Activated naive CD4-positive, alpha-beta T cell treated with Interleukin-2 at 50 U/mL for 16 hours (primary cell): ENCODE data around the gene FBLN2.

ENCODE experiments used
- DNase-seq: peaks from one replicate; pipeline ENCODE4 v3.0.0-alpha.2; 2020

Gene FBLN2

DNA sequence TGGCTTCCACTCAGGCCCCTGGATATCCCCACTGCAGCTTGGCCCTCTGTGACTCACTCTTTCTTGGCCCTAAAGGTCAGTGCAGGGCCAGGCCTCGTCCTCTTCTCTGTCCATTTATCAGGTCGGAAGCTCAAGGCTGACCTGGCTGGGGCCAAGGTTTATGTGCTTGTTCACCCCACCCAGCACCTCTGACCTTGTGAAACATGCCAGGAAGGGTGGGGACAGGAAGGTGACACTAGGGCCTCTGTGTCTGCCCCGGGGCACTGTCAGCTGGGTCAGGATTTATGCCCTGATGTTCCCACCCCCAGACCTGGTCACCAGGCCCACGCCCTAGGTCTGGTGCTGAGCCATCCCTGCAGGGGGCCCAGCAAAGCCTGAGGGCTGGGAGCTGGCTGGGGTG lies 103.8 kb downstream of the FBLN2 start:
- DNase-seq = no peak

DNA sequence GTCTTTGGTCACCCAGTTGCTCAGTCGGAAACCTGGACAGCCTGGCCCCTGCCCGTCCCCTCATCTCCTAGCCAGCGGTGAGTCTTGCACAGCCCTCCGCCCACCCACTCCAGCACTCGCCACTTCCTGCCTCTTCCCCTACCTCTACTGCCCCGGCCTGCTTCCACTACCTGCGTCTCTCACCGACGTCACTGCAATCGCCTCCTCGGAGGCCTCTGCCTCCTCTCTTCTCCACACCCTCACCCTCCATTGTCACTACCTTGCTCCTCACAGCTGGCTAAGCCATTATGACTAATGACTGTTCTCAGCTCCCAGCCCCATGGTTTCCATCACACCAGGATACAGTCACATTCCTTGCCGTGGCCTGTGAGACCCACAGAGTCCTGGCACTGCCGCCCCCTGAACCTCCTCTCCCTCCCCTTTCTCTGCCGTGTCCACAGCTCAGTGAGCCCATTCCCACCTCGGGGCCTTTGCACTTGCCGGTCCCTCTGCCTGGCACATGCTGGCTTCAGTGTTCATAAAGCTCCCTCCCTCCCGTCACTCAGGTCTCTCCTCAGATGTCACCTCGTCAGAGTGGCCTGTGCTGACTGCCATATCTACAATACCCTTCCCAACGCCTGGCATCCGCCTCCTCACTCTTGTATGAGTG lies 104.8 kb downstream of the FBLN2 start:
- no peak for DNase-seq

DNA sequence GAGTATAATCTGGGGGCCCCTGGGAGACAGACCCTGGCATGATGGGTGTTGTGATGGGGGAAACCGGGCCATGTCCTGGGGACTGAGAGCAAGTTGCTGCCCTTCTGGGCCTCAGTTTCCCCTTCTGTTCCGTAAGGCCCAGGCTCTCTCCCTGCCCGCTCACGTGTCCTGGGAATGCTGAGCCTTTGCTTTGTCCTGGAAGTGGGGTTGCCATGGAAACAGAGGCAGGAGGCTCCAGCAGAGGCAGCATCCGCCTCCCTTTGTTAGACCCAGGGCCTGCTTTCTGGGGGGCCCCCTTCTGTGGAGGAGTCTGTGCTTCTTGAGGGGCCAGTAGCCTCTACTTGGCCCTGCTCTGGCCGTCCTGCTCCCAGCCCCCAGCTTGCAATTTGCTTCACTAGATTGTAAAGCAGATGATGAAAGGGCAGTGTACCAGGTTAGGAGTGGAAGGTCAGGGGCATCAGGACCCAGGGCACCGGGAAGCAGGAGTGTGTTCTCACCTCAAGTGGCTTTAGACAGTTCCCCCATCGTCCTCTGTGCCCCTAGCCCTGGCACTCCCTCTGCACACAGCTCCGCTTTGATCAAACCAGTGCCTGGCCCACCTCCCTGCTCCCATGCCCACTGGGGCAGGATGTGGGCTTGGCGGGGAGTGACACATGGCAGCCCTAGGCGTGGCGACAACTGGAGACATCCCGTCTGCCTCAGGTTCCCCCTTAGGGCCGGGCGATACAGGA lies 105.6 kb downstream of the FBLN2 start:
- peak; percentile 35 for DNase-seq

DNA sequence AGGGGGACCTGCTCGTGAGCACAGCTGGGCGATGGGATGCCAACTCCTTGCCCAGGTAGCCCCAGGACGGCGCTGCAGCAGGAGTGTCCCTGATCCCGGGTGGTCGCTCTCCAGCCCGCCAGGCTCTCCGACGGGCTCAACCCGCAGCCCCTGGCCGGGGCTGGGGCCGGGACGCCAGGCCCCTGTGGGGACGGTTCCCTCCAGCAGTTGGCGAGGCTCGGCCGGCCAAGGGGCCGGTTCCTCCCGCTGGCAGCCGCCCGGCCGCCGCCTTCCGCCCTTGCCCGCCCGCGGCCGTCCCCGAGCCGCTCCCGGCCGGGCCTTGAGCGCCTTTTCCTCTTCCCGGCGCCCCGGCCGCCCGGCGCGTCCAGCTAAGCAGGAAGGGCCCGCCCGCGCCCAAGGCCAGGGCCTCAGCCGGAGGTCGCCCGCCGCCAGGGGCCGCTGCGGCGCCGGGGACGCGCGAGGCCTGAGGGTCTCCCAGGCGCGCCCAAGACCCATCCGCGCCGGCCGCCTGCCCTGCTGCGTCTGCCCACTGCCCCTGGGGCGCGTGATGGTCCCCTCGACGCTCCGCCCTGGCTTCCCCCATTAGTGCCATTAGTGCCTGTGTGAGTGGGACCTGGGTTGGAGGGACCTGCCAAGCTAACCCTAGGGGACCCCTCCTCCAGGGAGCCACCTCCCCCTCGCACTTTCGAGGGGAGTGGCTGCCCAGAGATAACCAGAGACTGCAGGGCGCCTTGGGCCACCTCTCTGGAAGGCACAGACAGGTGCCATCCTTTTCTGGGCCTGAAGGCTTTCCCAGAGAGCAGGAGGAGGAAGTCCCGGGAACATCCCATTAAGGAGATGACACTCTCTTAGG lies 106.4 kb downstream of the FBLN2 start:
- DNase-seq = peak; percentile 37

DNA sequence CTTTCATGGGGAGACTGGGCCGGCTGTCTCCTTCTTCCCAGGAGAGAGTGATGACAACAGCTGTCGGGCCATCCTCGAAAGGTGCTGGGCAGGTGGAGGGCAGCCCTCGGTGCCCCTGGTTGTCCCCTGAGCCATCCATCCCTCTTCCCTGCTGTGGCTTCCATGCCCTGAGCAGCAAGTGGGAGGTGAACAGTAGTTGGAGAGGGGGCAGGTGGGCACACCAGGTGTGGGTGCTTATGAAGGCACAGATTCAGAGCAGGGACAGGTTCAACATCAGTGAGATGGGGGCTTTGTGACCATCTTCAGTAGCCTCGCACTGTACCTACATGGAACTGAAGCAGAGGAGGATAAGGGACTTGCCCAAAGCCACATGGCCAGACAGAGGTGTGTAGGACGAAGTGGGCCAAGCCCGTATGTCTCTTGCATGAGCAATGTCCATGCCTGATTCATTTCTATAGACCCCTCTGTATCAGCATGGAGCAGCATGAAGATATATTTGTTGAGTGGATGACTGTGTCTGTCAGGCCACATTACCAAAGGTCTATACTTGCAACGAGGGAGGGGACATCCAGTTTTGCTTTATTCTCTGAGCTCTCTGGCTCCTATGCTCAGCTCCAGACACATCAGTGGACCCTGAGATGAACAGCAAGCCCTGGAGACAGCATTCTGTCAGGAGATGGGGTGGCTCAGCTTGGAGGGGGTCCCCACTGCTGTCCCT lies 107.8 kb downstream of the FBLN2 start:
- DNase-seq = no peak

DNA sequence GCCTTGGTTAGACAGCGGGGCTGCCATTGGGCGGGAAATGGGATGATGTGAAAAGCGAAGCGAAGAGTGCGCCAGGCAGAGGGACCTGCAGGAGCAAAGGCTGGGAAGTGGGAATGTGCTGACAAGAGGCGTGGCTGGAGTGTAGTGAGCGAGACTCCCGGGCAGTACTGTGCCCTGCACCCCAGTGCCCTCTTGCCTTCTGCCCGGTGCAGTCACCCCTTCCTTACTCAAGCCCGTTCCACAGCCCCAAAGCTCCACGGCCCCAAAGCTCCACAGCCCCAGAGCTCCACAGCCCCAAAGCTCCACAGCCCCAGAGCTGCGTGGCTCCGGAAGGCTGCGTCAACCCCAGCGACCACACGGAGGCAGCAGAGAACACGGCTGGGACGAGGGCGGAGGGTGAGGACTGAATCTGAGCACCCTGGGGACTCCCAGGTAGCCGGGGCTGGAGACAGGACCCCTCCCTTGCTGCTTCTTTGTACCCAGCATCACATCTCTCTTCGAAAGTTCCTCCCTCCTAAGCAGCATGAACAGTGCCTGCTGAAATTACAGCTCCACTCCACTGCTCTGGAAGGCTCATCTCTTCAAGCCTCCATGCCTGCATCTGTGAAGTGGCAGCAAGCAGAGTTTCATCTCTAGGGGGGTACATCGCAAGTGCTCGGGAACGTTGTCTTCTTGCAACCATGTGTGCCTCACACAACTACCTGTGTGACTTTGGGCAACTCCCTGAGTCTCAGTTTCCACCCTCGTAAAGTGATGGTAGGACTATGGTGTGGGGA lies 108.9 kb downstream of the FBLN2 start:
- DNase-seq = peak; percentile 73

DNA sequence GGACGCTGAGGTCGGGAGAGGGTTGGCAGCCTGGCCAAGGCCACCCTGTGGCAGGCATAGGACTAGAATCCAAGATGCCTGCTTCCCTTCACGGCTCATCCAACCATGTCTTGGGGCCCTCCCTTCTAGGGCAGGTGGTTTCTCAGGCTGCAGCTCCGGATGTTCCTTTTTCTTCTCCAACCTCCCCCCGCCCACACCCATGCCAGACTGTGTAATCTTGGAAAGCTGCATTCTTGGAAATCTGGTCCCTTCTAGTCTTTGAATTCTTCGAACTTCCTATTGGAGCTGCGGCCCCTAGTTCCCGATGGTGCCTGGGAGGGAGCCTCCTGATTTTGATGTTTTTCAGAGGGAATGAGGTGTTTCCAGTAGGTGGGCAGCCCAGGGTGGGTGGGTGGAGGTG lies 109.8 kb downstream of the FBLN2 start:
- DNase-seq = no peak

DNA sequence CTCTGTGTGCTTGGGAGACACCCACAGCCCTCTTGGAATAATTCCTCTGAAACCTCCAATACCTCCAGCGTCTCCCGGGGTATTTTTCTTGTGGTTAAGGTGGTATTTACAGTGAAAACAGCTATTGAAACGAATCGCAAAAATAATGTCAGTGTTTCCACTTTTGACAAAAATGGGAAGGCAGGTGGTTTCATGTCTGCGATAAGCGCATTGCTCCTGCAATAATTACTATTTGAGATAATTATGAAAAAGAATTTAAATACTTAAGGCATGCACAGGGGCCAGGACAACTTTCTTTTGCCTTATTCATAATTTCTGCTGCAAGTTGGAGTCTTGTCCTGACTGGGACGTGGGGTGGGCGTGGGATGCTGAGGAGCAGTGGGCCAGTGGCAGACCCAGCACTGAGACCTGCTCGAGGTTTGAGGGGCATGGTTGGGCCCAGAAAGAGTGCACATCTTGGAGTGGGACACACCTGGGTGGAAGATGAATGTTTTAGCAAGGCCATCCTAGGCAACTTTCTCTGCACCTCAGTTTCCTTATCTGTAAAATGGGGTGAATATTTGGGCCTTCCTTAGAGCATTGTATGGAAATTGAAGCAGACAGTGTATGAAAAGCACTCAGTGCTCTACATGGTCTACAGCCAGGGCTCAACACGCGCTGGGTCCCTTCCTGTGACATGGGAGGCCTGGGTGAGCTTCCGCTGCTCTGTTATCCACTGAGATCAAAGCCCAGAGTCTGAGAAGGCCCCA lies 110.5 kb downstream of the FBLN2 start:
- no peak for DNase-seq

DNA sequence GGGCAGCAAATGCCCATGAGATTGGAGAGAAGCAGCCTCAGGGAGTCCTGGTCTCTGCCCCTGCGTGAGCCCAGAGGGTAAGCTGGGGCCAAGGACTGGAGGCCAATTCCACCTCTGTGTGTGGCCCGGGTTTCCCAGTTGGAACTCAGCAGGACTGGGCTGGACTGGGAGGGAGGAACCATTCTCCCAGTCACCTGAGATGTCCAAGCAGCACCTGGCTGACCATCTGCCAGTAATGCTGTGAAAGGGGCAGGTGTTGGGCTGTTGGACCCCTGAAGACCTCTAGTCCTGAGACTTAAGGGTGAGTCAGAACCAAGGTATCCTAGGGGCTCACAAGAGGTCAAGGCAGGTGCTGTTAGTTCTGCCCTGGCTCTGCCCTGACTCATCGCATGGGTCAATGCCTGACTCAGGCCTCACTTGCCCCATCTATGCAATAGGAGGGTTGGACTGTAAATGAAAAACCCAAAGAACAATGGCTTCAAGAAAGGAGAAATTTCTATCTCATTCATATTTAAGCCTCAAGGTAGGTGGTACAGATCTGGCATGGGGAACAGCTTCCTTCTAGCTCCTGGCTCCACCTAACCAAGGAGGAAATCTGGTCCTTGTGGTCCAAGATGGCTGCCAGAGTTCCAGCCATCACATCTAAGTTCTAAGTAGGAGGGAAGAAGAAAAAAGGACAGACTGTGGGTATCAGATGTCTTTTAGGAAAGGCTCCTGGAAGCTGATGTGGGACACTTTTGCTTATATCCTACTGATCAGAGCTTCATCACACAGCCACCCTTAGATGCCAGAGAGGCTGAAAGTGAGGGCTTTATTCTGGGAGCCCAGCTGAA lies 111.3 kb downstream of the FBLN2 start:
- DNase-seq = no peak

DNA sequence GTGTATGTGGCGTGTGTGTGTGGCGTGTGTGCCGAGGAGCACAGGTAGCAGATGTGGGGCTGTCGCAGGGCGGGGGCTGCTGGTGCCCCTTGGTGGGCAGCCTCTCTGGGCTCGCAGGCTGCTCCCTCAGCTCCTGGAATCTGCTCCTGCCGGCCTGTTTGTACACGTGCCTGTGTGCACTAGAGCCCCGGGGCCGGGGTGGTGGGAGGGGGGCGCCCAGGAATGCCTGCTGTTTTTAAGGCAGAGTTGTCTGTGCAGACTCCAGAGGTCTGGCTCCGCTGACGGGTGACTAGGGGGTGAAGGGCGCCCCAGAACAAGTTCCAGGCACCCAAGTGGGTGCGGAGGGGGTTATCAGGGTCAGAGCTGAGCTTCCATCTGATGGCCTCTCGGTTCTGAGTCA lies 112.2 kb downstream of the FBLN2 start:
- no peak for DNase-seq

DNA sequence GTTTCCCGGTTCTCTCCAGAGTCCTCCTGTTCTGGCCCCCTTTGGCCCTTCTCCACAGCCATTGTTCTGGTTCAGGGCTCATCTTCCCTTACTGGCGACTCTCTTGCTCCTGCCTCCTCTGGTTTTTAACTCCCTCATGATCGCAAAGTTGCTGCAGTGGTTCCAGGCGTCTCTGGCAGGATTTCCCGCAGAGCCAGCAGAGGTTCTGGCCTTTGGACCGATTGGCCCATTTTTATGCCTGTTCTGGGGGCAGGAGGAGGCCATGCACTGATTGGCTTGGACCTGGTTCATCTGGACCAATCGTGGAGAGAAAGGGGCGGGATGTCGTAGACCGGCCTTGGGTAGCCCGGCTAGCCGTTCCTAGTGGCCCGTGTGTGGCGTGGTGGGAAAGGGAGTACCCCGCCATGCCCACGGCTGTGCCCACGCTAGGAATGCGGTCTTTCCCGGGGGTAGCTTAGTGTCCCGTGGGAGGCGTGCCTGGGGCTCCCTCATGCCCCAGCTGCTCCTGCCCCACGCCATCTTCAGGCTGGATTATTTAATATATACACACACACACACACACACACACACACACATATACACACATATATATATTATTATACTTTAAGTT lies 113.4 kb downstream of the FBLN2 start:
- no peak for DNase-seq

DNA sequence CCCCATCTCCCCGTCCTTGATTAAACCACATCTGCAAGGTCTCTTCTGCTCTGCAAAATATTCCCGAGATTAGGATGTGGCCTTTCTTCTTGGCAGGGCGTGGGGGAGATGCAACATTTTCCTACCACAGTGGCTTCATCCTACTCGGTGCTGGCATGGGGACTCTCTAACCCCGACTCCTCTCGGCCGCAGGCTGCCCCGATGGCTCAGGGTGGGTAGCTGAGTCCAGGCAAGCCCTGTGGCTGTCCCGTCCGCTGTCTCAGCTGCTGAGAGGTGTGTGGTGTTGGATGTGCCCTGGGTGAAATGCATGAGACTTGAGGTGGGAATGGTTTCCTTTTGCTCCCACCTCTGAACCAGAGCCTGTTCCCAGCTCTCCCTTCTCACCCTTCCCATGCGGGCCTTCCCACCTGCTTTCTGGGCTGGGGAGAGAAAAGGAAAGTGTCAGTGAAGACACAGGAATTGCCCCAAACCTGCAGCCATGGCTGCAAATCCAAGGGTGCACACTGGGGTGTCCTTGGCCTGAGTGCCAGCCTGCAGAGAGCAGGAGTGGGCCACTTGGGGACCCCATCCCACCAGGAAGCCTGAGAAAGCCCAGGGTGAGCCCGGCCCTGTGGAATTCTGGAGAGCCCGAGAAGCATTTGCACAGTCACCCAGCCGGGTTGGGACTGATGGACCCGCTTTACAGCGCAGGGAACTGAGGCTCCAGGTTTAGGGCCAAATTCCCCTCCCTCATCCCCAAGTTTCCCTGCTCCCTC lies 115.0 kb downstream of the FBLN2 start:
- no peak for DNase-seq

DNA sequence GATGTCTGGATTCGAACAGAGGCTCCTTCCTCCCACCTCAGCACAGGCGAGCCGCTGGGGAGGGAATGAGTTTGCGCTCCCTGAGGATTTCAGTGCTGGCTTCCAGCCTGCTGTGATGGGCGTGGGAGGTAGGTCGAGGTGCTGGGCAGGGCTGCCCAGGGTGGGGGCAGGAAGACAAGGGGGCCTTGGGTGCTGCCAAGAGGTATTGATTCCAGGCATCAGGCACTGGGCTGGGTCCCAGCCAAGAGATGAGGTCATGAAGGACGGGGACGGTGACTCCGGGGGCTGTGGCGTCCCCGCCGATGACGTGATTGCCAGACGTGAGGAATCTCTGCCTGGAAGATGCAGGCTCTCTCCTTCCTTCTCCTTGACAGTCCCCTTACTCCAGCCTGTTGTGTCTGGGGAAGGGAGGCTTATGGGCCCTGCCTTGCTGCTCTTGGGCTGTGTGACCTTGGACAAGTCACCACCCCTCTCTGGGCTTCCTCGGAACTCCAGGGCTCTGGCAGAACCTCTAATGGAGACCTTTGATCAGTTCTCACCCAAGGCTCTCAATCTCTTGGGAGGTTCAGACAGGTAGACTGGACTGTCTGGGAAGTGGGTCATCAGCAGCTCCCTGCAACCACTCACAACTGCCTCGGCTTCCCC lies 116.8 kb downstream of the FBLN2 start:
- DNase-seq = no peak

DNA sequence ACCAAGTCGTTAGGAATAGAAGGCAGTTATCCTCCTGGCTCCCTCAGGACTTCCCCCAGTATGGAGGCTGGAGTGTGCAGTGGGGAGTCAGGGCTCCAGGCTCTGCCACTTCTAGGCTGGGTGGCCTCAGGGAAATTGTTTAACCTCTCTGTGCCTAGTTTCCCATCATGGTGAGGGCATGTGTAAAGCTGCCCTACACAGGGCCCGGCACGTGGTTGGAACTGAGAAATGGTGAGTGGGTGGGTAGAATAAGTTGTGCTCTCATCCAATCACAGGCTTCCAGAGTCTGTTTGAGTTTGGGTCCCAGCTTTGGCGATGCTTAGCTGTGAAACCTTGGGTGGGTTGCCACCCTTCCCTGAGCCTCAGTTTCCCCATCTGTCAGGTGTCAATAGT lies 117.3 kb downstream of the FBLN2 start:
- DNase-seq = no peak

DNA sequence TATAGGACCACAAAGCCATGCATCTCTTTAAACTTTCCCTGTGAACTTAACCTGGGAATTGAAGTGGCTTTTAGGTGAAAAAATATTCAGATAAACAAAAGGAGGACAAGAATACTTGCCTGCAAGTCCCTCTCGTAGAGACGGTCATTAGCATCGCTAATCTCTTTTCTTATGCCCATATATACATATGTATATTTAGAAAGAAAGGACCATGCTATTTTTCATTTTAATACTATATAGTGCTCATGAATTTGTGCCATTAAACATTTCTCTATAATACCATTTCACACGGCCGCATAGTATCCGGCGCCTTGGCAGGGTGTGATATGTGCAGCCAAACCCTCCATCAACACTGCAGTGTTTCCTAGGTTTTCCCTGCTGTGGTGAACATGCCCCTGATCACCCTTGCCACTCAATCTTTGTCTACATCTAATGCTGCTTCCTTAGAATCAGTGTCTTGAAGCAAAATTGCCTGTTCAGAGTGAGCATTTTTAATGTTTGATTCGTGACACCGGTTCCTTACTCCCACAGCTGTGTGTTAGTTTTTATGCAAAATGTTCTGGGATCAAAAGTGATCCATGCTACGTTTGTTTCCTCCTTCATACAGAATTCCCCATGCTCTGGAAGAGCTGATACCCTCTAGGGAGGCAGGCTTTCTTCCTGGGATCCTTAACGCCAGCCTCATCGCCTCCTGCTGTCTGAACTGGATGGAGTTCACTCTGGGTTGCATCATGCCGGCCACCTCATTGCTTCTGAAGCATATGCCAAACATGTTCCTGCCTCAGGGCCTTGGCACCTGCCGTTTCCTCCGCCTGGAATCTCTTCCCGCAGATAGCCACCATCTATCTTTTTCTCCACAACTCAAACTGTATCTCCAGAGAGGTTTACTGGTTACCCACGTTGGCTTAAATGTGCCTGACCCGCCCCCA lies 118.1 kb downstream of the FBLN2 start:
- DNase-seq = no peak

DNA sequence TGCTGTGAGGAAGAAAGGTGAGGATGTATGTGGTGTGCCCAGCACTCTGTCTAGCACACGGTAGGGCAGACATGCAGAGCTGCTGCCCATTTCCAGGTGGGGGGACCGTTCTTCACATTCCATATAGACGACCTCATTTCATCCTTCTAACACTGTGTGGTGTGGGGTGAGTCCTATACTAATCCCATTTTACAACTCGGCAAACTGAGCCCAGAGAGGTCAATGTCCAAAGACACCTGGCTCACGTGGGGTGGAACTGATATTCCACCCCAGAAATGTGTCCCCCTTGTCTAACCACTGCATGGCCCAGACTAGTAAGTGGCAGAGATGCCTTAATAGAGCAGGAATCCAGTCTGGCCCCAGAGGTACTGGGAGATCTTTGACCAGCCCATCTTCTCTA lies 119.2 kb downstream of the FBLN2 start:
- DNase-seq = no peak

DNA sequence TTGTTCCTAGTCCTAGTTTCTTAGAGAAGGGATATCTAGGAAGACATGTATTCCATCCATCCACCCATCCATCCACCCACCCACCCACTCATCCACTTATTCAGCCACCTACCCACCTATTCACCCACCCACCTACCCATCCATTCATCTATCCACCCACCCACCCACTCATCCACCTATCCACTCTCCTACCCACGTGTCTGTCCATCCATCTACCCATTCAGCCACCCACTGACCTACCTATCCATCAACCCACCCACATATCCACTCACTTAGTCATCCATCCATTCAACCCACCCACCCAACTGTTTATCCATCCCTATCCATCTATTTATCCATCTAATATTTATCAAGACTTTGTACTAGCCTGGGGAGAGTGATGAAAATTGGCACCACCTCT lies 120.5 kb downstream of the FBLN2 start:
- no peak for DNase-seq

DNA sequence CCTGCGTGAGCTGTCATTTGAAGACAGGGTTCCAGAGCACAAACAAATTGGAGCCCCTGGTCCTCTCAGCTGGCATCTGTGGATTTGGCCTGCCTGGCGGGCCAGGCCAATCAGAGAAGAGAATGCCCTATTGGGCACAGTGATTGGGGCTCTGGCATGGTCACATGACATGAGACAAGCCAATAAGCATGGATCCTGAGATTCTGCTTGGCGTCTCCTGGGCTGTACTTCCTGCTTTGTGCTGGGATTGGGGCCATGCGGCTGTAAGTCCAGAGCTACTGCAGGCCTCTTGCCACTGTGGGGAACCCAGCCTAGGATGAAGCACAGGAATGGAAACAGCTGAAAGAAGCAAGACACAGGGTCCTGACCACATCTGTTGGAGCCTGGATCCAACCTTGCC lies 121.4 kb downstream of the FBLN2 start:
- no peak for DNase-seq
